GM12891 (cell line): Measurements from ENCODE around the gene MUTYH.
"Not testable (repeated sequence)": the region's sequence is repeated elsewhere in the genome, so short reads cannot be mapped to it uniquely, and the experiment has no call there.

Experiments
- POLR2A ChIP-seq: IDR thresholded peaks from 2 replicates; pipeline ENCODE4 v1.6.1; 2011; ENCODE audit warnings: low read depth, low read length, control low read depth
- POLR2AphosphoS5 ChIP-seq: IDR thresholded peaks from 2 replicates; pipeline ENCODE4 v1.6.1; 2011; ENCODE audit warnings: low read depth, low read length, control low read depth
- TAF1 ChIP-seq: IDR thresholded peaks from 2 replicates; pipeline ENCODE4 v1.6.1; 2011; ENCODE audit warnings: low read depth, low read length, control low read depth

- not testable (repeated sequence) for TF ChIP-seq POLR2A, POLR2AphosphoS5, TAF1
Measured at GRCh38 chr1:45384213-45384612, 44.0 kb upstream of the MUTYH start.
